Lung microvascular endothelial cell (primary cell): ENCODE measurements around the gene UMAD1. TPM values are rescaled to one million over a fixed set of nuclear protein-coding genes. Genes with fewer than 3 reads are reported as not detected.

Source experiments
- DNase-seq, 2 donors: peaks; one replicate each; pipeline versions ENCODE4 v3.0.0 to v3.0.0-alpha.2; 2010; ENCODE audit warnings: low read depth in 2 of 2
- total RNA-seq: library from RNA; depleted of rRNA; stranded (reverse); fragments of >200 nt; gene quantifications from 2 replicates; pipeline ENCODE4 v1.2.1, GENCODE V29; 2014

UMAD1 gene
- total RNA-seq, result 3.7 and 4.0 TPM in 2 replicates

DNA sequence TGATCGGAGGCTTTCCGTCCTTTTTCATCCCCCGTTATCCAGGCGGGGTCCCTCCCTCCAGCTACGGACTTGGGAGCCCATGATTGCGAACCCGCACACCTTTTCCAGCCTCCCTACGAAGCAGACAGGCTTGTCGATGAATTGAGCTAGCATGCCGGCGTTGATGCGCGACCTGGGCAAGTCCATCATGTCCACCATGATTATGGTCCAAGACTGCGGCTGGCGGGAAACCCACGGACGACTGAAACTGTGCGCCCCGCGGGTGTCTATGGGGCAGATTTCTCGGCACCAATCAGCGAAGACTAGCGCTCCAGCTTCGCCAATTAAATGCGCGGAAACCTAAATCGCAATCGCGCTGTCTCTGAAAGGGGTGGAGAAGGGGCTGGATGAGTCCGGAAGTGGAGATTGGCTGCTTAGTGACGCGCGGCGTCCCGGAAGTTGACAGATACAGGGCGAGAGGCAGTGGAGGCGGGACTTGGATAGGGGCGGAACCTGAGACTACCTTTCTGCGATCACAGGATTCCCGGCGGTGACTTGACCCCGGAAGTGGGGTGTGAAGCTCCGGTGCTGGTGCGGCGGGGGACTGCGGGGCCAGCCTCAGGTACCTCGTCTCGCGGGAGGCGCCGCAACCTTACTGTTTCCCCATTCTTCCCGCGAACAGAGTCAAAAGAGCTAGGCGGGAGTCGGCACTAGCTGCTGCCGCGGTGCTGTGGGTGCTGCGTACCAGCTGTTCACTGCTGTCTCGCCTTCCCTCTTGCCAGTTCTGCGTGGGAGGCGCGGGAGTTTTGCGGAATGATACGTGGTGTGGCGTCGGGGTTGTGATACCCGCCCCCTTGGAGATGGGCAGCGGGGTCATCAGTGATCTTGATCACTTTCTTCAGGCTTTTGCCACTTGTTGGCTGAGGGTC lies at the start of gene UMAD1:
TSS of gene UMAD1 (plus strand) at position 532 of the 908 bp plus-strand sequence. CDS start 32,620 bp downstream, outside the sequence.
- DNase-seq, result peak; percentile 98 to 99

DNA sequence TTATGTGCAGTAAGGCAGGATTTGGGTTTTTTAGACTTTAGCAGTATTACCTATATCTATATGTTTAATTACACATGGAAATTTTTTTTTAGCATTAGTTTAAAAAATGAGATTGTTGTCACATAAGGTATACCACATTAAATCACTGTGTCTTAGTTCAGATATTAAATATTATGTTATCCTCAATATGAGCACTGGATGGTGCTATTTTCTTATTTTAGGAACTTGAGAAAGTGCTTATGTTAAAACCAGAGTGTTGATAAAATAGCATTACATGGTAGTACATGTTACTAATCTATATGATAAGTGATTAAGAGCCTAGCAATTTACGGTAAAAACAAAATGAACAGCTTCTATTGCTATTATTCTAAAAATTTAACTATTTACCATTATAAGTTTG lies 45.1 kb upstream of the UMAD1 start:
- peak; percentile 46 to 55 for DNase-seq

DNA sequence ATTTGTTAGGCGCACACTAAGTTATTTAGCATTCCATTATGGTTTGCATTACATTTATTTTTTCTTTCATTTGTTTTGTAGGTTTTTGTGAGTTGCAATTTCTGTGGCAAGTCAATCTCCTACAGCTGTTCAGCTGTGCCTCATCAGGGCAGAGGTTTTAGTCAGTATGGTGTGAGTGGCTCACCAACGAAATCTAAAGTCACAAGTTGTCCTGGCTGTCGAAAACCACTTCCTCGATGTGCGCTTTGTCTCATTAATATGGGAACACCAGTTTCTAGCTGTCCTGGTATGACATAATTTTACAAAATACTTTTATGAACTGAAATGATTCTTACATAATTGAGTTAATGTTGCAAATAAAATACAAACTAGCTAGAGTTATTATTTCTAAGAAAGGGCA lies 44.4 kb upstream of the UMAD1 start:
- no peak for DNase-seq

DNA sequence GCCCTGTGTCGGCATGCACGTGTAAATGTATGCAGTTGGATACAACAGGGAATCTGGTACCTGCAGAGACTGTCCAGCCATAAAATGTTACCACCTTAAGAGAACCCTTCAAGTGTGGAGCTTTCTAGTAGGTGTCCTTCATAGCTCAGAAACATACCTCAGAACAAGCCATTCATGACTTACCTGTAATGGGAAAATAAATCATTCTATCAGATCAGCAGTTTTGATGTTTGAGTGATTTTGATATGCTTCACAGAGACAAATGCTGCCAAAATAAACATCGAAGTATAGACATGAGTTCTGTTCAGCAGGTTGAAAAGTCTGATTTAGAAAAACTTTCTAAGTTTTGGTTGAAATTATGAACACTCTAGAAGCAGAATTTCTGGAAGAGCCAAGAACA lies 33.5 kb upstream of the UMAD1 start:
- no peak for DNase-seq

DNA sequence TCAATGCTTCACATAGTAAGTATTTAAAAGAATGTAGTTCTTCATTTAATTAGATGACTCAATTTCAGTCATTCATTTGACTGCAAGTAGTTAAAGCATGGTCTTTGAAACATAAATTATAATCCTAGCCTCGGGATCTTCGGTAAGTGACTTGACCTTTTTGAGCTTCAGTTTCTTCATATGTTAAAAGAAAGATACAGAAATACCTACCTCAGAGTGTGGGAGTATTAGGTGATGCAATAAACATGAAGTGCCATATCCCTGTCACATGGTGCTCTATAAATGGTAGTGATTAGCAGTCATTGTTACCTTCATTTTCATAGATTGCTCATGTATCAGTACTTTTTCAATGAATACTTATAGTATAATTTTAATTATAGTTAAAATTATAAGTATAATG lies 31.2 kb upstream of the UMAD1 start:
- no peak for DNase-seq

DNA sequence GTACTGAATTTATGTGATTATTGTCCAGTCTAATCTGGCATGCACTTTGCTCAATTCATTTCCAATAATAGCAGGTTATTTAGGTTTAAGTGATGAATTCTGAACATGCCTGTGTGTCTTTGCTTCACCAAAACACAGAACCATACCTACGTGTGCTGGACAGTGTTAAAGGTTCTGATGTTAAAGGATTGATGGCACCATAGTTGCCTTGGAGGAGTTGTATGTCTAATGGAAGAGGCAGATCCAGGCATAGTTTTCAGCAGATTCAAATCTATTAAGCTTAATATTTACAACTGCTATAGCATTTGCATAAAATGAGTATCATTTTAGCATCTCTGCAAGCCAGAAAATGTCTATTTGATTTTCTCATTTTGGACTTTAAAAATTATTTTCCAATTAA lies 28.0 kb upstream of the UMAD1 start:
- no peak for DNase-seq

DNA sequence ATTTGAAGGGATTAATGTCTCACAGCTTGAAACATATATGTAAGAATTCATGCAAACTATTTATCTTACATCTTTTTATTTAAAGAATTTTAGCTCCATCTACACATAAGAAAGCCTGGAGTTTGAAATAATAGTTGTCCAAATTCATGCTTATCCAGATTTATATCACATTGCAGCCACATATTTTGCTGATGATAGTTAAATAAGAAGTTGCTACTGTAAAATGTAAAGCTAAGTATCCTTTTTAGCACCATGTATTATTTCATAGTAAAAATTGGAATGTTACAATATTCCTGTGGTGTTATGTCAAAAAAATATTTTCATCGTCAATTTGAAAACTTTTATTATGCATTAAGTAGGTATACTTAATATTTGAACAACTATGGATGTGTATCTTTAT lies 27.3 kb upstream of the UMAD1 start:
- no peak for DNase-seq

DNA sequence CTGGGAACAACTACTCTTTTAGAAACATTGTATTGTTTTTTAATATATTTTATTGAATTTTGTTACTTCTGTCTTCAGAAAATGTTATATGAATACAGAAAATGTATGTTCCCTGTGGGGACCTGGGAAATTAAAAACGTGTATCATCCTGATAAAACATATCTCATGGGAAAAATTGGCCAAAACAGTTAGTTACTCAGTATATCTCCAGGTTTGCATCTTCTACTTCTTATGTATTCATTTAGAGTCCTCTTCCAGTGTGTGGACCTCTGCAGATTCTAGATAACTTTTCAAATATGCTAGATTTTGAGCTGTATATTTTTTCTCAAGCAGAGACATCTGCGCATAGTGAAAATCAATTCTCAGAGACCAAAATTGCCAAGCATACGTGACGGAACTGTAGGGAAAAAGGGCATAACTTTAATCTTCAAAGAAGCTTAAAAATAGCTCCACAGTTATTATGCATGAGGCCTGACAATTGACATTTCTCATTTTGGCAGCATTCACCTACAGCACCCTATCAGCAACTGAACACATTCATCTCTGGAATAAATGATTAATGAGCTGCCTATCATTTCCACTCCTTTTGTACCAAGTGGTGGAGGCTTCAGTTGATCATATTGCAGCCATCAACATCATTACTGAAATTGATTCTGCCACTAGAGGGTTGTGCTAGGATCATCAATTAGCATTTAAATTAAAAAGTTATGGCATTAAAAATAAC lies 26.4 kb upstream of the UMAD1 start:
- no peak for DNase-seq

DNA sequence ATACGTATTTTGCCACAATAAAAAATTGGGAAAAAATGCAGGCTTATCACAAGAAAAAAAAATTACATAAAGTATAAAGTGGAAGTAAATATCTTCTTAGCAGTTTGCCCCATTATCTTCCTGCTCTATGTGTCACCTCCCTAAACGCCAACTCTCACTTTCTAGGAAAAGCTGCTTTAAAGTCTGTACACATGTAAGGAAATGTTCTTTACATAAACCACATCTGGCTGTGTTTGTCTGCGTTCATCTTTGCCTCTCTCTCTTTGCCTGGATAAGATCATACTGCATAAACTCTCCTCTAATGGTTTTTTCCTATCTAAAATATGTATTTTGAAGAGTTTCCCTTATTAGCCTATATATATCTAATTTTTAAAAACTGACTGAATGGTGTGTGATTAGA lies 23.0 kb upstream of the UMAD1 start:
- no peak for DNase-seq

DNA sequence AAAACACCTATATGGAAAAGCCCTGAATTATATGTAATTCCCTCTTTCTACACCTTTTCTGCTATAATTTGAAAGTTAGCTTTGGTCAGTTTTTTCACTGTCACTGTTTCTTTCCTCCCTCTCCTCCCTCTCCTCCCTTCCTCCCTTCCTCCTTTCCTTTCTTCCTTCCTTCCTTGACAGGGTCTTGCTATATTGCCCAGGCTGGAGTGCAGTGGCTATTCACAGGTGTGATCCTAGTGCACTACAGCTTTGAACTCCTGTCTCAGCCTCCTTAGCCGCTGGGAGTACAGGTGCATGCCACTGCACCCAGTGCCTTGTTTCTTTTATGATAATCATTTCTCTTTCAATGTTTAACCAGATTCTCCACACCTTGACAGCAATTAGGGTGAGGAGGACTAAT lies 22.1 kb upstream of the UMAD1 start:
- DNase-seq, result no peak

DNA sequence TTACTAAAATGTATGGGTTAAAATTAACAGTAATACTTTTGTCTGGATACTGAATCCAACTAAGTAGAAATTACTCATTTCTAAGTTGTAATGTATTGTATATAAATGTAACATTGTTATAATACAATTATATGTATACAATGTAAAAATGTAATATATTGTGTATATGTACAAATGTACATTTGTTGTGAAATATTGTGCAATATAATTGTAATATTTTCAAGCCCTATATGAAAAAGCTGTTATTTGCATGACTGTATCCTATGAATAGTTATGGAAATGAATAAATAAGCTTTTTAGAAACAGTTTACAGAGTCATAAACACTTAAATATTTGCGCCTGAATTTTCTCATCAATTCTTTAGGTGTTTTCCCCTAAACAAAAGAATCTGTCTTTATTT lies 20.3 kb upstream of the UMAD1 start:
- DNase-seq, result no peak

DNA sequence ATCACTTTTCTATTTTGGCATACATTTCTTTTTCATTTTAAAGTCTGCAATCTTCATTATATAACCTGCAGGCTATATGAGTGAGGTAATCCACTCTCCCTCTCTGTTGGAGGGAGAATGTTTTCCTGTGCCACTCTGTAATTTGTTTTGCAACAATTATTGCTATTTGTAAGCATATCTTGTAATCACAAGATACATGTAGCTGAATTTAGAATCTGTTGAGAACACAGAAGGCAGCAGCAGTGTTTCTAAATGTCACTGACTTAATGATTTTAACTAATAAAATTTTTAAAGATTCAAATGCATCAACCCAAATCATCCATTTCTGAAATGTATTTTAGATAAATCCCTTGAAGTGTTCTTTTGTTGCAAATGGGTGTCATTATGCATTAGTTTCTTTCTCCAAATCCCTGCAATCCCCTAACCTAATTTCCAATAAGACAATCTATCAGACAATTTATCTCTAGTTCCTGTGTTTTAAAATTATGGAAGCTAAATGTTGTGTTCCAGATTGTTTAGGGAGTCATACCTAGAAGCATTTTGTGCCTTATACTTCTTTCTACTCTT lies 19.8 kb upstream of the UMAD1 start:
- no peak for DNase-seq

DNA sequence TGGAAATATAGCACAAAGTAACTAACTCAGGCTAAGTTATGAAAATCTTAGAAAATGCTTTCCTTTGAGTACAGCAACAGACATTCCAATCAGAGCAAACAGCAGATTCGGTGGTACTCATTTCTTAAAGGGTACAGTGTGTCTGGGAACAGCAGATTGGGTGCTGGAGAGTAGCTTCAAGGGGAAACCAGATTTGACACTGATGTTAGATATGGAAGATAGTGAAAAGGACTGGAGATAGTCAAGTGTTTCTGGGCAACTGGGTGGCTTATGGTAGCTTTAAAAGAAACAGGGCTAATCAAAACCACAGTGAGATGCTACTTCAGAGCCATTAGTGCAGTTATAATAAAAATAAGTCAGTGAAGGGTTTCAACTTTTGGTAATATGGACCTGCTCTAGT lies 12.1 kb upstream of the UMAD1 start:
- DNase-seq, result no peak

DNA sequence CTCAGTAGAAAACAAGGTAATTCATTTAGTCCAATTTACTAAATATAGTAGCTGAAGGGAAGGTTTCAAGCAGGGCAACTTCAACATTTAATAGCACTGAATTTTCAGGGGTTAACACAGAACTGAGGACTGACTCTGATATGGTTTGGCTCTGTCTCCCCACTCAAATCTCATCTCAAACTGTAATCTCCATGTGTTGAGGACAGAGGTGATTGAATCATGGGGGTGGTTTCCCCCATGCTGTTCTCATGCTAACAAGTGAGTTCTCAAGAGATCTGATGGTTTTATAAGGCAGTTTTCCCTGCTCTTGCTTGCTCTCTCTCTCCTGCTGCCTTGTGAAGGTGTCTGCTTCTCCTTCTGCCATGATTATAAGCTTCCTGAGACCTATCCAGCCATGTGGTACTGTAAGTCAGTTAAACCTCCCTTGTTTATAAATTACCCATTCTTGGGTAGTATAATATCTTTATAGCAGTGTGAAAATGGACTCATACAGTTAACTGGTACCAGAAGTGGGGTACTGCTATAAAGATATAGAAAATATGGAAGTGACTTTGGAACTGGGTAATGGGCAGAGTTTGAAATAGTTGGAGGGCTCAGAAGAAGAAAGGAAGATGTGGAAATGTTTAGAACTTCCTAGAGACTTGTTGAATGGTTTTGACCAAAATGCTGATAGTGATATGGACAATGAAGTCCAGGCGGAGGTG lies 9.8 kb upstream of the UMAD1 start:
- no peak for DNase-seq

DNA sequence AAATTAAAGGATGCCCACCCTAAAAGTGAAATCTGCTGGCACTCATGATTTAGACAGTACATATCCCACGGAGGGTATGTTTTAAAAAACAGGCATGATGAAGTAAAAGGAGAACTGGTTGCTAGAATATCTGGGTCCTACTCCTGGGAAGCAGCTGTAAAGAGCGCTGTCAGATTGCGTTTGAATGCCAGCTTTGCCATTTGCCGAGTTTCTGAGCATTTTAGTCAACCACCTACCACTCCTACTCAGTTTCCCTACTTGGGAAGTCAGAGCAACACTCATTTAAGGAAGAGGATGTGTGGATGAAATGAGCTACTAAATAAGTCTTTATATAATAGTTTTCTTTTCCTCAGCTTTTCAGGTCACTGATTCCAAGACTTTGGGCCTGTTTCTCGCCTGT lies 1.1 kb upstream of the UMAD1 start:
- peak in 1 of 2 donors; percentile 1 for DNase-seq

DNA sequence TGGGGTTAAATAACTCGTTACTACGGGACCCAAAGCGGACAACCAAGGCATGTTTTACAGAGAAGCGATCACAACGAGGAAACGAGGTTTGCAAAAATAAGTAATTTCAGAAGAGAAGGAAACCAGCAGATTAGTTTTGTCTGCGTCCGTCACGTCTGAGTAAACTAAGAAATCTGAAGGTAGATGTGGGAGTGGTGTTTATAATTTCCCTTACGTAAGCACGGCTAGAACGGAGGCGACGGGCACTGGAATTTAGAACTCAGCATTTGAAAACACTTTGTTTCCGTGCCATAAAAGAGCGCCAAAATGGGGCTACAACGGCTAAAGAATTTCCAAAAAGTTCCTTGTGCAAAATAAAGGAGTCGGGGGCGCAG lies 718 bp upstream of the UMAD1 start:
- peak; percentile 36 to 38 for DNase-seq

DNA sequence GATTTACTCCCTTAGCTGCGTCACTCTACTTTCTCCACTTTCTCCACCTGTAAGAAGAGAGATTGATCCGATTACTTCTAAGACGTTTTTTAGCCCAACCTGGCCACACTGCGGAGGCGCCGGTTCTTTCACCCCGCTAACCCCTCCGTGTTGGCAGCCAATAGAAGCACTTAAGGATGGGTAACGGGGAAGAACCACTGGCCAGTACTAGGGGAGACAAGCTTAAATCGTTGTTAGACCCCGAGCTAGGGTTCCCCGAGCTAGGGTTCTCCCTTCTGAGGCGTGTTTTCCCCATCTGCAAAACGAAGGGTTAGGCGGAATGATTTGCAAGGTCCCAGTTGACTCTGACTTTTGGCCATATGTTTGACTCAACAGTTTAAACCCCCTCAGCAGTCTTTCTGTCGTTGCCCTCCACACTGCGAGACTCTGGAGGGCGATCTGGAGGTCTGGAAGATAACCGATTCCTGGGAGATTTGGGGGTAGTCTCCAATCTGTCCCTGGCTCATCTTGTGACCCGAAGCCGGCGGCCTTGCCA lies 644 bp downstream of the UMAD1 start:
- peak in 1 of 2 donors; percentile 13 for DNase-seq

DNA sequence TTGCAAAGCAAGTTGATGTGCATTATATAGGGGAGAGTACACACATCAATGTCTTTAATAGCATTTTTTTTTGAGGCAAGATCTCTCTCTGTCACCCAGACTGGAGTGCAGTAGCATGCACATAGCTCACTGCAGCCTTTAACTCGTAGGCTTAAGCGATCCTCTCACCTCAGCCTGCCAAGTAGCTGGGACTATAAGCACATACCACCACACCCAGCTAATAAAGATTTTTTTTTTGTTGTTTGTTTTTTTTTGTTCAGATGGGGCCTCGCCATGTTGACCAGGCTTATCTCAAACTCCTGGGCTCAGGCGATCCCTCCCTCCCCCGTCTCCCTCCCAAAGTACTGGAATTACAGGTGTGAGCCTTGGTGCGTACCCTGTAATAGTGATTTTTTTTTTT lies 1.5 kb downstream of the UMAD1 start:
- DNase-seq, result no peak

DNA sequence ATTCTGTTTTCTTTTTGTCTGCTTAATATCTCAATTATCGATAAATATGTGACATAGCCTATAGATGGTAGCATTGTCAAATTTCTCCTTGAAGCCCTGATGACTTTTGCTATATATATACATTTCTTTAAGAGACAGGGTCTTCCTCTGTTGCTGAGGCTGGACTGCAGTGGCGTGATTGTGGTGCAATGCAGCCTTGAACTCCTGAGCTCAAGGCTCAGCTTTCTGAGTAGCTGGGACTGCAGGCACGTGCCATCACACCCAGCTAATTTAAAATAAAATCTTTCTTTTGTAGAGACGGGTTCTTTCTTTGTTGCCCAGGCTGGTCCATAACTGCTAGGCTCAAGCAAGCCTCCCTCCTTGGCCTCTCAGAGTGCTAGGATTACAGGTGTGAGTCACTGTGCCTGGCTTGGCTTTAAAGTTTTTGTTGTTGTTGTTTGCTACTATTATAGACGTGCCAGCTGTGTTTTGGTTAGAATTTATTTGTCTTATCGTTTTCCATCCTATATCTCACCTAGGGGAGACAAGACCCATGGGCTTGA lies 7.0 kb downstream of the UMAD1 start:
- no peak for DNase-seq

DNA sequence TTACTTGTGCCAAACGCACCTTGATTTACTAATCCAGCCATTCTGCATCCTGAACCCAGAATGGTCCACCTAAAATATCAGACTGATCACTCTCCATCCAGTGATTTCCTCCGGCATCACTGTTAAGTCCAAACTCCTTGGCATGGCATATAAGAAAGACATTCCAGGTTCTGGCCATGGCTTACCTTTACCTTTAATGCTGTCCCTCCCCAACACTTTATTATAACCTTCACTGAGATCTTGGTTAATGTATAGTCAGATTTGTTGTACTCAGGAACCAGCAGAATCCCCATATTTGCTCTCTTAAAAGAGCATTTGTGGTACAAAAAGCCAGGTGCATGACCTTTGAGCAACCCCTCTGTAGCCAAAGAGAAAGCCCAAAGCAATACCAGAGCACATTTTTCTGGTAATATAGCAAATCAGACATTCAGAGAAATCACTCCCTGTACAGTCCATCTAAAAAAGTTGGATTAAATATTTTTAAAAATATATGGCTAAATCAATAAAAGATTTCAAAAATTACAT lies 10.2 kb downstream of the UMAD1 start:
- DNase-seq, result no peak

DNA sequence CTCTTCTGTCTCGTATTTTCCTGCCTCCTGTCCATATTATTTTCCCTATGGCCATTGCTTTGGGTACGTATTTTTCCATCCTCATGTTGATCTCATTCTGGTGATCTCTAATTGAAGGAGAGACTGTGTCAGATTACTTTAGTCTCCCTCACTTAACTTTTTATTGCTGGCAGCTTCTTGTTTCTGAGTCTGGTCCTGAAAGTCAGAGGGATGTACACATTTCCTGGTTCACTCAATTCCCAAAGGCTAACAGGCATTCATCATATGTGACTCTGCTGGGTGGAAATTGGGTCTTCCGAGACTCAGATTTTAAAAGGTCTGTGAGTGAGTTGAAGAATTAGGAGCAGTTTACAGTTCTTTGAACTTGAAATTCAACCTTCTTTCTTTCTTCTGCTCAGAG lies 10.9 kb downstream of the UMAD1 start:
- DNase-seq, result no peak
